22Rv1 (cell line): ENCODE results near the gene KRTAP5-2.

Experiments used
- H3K27ac ChIP-seq: fragments of 450-650 bp; 2 replicates; pipeline ENCODE4 v1.5.1; 2017
- ZFX ChIP-seq: fragments of 450-650 bp; IDR thresholded peaks from 2 replicates; pipeline ENCODE4 v1.6.1; 2017; ENCODE audit warnings: antibody characterized with exemption, borderline replicate concordance
- TF ChIP-seq, protein P1 (sequence below): fragments of 450-650 bp; IDR thresholded peaks from 2 replicates; pipeline ENCODE4 v1.5.1; 2017; ENCODE audit warnings: mild to moderate bottlenecking

The KRTAP5-2 gene

DNA sequence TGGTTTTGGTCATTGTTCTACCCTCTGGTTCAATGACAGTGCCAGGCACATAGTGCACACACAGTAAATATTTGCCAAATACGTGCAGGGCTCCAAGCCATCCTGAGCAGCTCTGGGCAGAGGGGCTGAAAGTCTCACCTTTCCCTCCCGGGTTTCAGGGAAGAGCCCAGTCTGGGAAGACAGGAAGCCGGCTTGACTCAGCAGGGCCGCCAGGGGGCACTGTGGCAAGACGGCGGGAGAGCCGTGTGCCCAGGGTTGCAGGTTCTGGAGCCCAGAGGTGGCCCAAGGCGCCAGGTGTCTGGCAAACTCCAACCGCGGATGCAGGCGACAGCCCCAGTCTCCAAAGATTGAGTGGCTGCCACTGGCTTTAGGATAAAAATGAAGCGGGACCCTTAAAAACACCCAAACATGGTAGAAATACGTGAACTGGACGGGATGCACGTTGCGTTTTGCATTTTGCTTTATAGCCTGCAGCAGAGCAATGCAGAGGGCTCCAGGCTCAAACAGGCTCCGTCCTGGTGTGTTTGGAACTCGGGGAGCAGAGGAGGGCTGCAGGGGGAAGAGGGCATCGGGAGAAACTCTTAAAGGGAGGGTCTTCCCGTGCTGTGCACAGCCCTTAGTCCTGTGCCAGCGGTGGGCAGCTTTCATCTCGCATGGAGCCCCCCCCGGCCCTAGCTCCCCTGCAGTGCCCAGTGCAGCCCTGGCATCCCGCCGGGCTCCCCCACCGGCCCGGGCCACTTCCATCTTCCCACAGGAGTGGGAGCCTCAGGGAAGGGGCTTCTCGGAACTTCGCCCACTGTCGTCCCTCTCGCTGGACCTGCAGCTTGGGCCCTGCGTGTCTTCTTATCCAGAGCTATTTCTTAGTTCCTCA is 42.2 kb upstream of the KRTAP5-2 start:
- TF ChIP-seq, protein P1, sequence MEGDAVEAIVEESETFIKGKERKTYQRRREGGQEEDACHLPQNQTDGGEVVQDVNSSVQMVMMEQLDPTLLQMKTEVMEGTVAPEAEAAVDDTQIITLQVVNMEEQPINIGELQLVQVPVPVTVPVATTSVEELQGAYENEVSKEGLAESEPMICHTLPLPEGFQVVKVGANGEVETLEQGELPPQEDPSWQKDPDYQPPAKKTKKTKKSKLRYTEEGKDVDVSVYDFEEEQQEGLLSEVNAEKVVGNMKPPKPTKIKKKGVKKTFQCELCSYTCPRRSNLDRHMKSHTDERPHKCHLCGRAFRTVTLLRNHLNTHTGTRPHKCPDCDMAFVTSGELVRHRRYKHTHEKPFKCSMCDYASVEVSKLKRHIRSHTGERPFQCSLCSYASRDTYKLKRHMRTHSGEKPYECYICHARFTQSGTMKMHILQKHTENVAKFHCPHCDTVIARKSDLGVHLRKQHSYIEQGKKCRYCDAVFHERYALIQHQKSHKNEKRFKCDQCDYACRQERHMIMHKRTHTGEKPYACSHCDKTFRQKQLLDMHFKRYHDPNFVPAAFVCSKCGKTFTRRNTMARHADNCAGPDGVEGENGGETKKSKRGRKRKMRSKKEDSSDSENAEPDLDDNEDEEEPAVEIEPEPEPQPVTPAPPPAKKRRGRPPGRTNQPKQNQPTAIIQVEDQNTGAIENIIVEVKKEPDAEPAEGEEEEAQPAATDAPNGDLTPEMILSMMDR: peak; percentile 96
- TF ChIP-seq ZFX: no peak
- H3K27ac ChIP-seq: no peak overlapping the region

DNA sequence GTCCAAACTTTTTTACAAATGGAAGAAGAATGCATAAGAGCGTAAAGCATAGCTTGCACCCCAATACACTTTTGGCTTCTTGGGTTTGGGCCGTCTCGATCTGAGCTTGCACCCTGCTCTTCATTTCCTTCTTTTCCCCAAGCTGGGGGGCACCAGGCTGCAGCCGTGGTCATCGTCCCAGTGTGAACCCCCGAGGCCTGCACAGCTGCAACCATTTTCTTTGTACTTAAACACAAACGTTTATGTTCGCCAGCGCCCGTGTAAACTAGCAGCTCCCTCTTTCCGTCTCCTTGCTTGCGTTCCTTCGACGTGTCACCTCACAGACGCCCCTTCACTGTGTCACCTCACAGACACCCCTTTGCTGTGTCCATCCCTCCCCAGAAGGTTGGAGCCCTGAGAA is 41.6 kb upstream of the KRTAP5-2 start:
- TF ChIP-seq, protein P1: no peak
- H3K27ac ChIP-seq: no peak overlapping the region

DNA sequence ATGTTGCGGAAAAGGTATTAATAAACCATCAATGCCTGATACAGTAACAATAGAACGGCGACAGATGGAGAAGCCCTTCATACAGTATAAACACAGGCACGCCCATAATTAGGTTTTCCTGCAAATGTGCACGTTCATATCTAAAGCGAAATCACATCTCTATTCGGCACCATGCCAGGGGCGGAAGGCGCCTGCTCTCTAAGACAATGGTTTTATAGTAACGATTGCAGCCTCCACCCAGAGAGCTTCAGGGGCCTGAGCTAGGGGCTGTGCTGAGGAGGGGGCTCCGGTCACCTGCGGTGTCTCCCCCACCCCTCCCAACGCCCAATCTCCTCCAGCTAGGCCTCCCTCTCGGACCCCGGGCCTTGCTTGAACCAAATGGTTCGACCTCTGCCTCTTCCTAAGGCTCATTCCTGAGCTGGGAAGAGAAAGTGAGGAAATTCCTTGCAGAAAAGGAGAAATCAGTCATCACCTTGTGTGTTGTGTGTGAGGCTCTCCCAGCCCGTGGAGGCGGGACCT is 41.1 kb upstream of the KRTAP5-2 start:
- H3K27ac ChIP-seq: no peak overlapping the region
- no peak for TF ChIP-seq ZFX
- TF ChIP-seq, protein P1: no peak

GRCh38 chr11:1638344-1638743 is 40.2 kb upstream of the KRTAP5-2 start:
- TF ChIP-seq, protein P1: no peak
- TF ChIP-seq ZFX: no peak
- no peak overlapping the region for H3K27ac ChIP-seq

- TF ChIP-seq, protein P1: no peak
- TF ChIP-seq ZFX: no peak
- no peak overlapping the region for H3K27ac ChIP-seq
These were observed 39.5 kb upstream of the KRTAP5-2 start for GRCh38 chr11:1637628-1638027.

- no peak overlapping the region for H3K27ac ChIP-seq
- no peak for TF ChIP-seq ZFX
- TF ChIP-seq, protein P1: no peak
These were observed 38.3 kb upstream of the KRTAP5-2 start for GRCh38 chr11:1636291-1636950.

GRCh38 chr11:1633864-1634263 is 35.8 kb upstream of the KRTAP5-2 start:
- no peak for TF ChIP-seq ZFX
- TF ChIP-seq, protein P1: no peak
- H3K27ac ChIP-seq: no peak overlapping the region
